LNCAP (cell line): ENCODE data around the gene CORO1C.

Experiments used
- CTCF ChIP-seq: fragments of 450-650 bp; IDR thresholded peaks from 2 replicates; pipeline ENCODE4 v1.5.1; 2017; ENCODE audit warnings: mild to moderate bottlenecking

The CORO1C gene

DNA sequence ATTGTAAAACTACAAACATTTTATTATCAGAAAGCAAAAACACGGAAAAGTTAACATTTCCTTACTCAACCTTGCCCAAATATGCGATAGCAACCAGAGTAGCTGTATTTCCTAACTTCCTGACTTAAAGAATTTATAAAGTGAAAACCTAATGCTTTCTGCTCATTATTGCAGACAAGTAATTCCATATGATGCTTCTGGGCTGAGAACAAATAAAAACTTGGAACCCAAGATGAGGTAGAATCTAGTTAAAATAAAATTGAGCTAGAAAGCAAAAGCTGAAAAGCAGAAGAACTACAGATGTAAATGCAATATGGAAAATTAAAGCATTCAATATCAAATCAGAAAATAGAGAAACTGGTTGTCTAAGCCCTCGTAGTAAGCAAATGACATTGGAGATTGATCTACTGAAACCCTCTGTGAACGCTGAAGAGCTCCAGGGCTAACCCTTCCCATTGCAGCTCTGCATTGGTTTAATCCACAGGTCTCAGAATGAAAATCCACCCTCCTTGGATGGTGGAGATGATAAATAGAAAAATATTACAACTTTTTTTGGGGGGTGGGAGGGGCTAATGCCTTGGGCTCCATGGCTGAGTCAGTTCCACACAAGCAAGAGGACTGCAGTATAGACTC, 40.7 kb downstream of the CORO1C start:
- TF ChIP-seq CTCF: no peak

- no peak for TF ChIP-seq CTCF
Measured at GRCh38 chr12:108690191-108690518, 41.2 kb downstream of the CORO1C start.

GRCh38 chr12:108689314-108690190, 41.8 kb downstream of the CORO1C start:
- no peak for TF ChIP-seq CTCF

DNA sequence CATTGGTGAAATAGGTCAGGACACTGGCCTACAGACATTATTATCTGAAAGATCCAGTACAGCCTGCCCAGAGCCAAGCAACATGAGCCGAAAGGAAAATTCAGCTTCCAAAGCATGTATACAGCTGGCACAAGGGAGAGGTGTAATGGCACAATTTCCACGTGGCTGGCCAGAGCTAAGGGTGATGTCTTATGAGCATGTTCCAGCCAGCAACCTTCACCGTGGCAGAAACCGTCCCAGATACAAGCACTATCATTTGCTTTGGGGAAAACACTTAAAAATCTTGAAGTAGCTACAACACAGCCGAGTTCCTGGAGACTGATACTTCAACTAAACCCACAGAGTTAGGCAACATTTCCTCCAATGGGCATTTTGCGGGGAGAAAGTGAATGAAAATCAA, 44.5 kb downstream of the CORO1C start:
- TF ChIP-seq CTCF: no peak

DNA sequence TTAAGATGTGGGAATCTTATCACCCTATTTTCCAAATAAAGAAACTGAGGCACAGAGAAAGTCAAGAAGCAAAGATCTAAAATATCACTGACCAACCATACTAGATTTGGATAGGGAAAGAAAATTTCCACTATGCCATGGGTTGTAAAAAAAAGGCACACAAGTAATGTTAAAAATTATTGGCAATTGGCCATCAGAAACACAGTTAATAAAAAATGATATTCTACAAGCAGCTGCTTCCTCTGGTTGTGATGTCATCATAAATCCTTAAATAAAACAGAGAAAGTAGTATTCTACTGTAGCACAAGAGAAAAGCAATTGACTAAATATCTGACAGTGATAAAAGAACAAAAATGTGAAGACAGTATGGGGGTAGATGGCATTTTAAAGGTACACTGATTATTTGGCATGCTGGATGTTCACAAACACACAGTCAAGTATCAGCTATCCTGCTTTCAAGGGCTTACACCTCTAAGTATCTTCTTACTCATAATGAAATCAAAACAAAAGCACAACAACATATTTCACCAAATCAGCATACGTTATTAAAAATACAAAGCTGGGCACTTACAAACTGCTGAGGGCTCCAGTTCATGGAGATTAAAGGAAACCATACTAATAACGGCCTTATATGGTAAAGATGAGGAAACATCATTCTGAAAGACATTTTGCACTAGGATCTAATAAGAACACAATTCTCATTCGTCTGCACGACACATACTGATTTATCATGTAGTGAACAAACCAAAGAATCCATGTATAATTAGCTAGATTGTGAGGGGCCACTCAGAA, 45.7 kb downstream of the CORO1C start:
- TF ChIP-seq CTCF: no peak

DNA sequence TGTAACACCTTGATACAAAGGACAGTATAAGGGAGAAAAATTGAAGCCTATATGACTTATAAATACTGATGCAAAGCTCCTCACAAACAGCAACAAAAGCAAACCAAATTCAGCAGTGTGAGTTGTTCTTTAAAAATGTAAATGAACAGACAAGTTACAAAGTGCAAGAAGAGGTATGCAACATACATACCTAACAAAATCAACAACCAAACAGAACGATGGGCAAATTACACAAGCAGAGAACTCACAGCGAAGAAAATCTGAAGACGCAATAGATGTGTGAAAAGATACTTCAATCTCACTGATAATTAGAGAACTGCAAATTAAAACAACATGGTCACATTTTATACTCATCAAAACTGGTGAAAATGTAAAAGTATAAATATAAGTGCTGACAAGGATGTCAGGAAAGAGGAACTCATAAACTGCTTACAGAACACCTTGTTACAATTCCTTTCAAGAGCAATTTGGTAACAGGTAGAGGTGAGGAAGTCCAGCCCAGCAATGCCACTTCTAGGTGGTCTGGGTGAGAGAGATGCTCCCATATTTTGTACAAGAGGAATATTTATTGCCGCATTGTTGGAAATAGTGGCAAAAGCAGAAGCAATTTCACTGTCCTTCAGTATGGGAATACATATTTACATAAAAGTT, 47.3 kb downstream of the CORO1C start:
- TF ChIP-seq CTCF: no peak

DNA sequence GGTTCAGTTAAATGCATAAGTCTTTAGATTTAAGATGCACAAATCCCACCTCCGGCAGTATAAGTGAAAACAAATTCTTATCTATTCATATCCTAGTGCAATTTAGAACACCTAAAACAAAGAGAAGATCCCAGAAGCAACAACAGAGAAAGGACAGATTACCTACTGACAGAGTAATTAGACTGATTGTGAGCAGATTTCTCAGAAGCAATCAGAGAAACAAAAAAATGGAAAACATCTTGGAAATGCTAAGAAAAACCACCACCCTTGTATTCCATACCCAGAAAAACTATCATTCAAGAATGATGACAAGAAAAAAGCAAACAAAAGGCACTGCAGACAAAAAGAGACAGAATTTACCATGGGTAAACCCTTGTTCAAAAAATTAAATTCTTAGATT, 50.0 kb downstream of the CORO1C start:
- no peak for TF ChIP-seq CTCF
